Naive thymus-derived CD4-positive, alpha-beta T cell (primary cell): ENCODE measurements around the gene OR8D2. TPM values are rescaled to one million over a fixed set of nuclear protein-coding genes. Genes with fewer than 3 reads are reported as not detected.

ENCODE experiments used
- ATAC-seq: fragments of 150-1000 bp; cut with Tn5 transposase; 2 replicates; pipeline ENCODE4 v1.10.0; 2021; ENCODE audit warnings: mild to moderate bottlenecking, moderate library complexity
- CTCF ChIA-PET: fragments of 350-600 bp; sonication (Branson Sonifier 250); formaldehyde crosslinking; loops from one replicate; lab custom pipeline; 2021; ENCODE audit warnings: antibody characterized with exemption; lab: Charles Lee
- POLR2A ChIA-PET: fragments of 350-600 bp; sonication (Branson Sonifier 250); formaldehyde crosslinking; loops from one replicate; lab custom pipeline; 2021; ENCODE audit warnings: antibody characterized with exemption, inconsistent platforms; lab: Charles Lee
- DNase-seq, 9 donors: peaks; one replicate each; pipeline versions ENCODE4 v3.0.0 to v3.0.0-alpha.2; 2020 to 2022; ENCODE audit warnings: mixed read lengths in 1 of 9
- H3K27ac ChIP-seq: one replicate; pipeline ENCODE4 v1.7.0; 2013; ENCODE audit warnings: mild to moderate bottlenecking, low read depth, low read length, moderate library complexity
- H3K27me3 ChIP-seq, 2 donors: one replicate each; pipeline ENCODE4 v1.7.0; 2013; ENCODE audit warnings: low read length in 2 of 2, mild to moderate bottlenecking in 2 of 2, moderate library complexity in 2 of 2; ENCODE audit not compliant: control insufficient read depth in 2 of 2, insufficient read depth in 2 of 2
- H3K36me3 ChIP-seq, 3 experiments: 1 replicate in 2 of 3; 2 replicates in 1 of 3; pipeline ENCODE4 v1.7.0; 2013; ENCODE audit warnings: low read length in 3 of 3, mild to moderate bottlenecking in 3 of 3, moderate library complexity in 1 of 3; ENCODE audit not compliant: insufficient read depth in 3 of 3, control insufficient read depth in 2 of 3
- H3K4me1 ChIP-seq, 2 donors: one replicate each; pipeline ENCODE4 v1.7.0; 2013; ENCODE audit warnings: low read length in 2 of 2, mild to moderate bottlenecking in 2 of 2, moderate library complexity in 1 of 2; ENCODE audit not compliant: control insufficient read depth in 2 of 2, insufficient read depth in 2 of 2
- H3K4me3 ChIP-seq: 2 replicates; pipeline ENCODE4 v1.7.0; 2013; ENCODE audit warnings: mild to moderate bottlenecking, low read length
- H3K9me3 ChIP-seq, 3 experiments: 1 replicate in 2 of 3; 2 replicates in 1 of 3; pipeline ENCODE4 v1.7.0; 2013; ENCODE audit warnings: low read length in 3 of 3; ENCODE audit not compliant: control insufficient read depth in 2 of 3
- H3K27ac Mint-ChIP-seq, 9 donors: one replicate each; pipeline ENCODE4 v1.8.0; 2020 to 2022; ENCODE audit warnings: mixed read lengths in 9 of 9, mild to moderate bottlenecking in 8 of 9, moderate library complexity in 5 of 9, inconsistent platforms in 2 of 9
- H3K27me3 Mint-ChIP-seq, 5 donors: one replicate each; pipeline ENCODE4 v1.8.0; 2021 to 2022; ENCODE audit warnings: mixed read lengths in 5 of 5, mild to moderate bottlenecking in 1 of 5
- H3K36me3 Mint-ChIP-seq, 5 donors: one replicate each; pipeline ENCODE4 v1.8.0; 2020 to 2022; ENCODE audit warnings: mixed read lengths in 5 of 5, mild to moderate bottlenecking in 3 of 5, inconsistent platforms in 1 of 5
- H3K4me1 Mint-ChIP-seq, 7 donors: one replicate each; pipeline ENCODE4 v1.8.0; 2020 to 2022; ENCODE audit warnings: mixed read lengths in 7 of 7, mild to moderate bottlenecking in 3 of 7, inconsistent platforms in 1 of 7
- H3K4me3 Mint-ChIP-seq, 10 donors: one replicate each; pipeline ENCODE4 v1.8.0; 2020 to 2022; ENCODE audit warnings: mild to moderate bottlenecking in 10 of 10, mixed read lengths in 10 of 10, moderate library complexity in 6 of 10, inconsistent platforms in 2 of 10
- H3K9me3 Mint-ChIP-seq, 11 donors: one replicate each; pipeline ENCODE4 v1.8.0; 2020 to 2022; ENCODE audit warnings: mixed read lengths in 11 of 11, mild to moderate bottlenecking in 4 of 11, inconsistent platforms in 1 of 11, moderate library complexity in 1 of 11
- intact Hi-C, 2 donors: fragments of 100-400 bp; cut with micrococcal nuclease; formaldehyde crosslinking; loops; one replicate each; pipeline ENCODE4 v1.15.1; 2023
- polyA plus RNA-seq, 2 donors: library from polyadenylated mRNA; unstranded; fragments of 300-500 nt; fragmentation: Illumina TruSeq; gene quantifications; one replicate each; pipeline ENCODE4 v1.2.3, GENCODE V29; 2021
- total RNA-seq, 6 experiments: library from RNA in 5 of 6; stranded (reverse) in 5 of 6; gene quantifications; 1 replicate in 5 of 6; 2 replicates in 1 of 6; pipeline ENCODE4 v1.2.3 and lab custom pipeline; 2021 to 2026

The OR8D2 gene
- total and polyA plus RNA-seq, 7 experiments from 2014 or later: not detected

GRCh38 chr11:124331873-124332272 lies 11.9 kb upstream of the OR8D2 start:
- Histone ChIP-seq H3K9me3 (no peaks in the 10 kb centered on the region), H3K36me3 (no peaks in the 10 kb centered on the region), H3K4me3 (no peak overlapping the region), H3K27ac (no peak overlapping the region), H3K27me3 (no peaks in the 10 kb centered on the region), H3K4me1 (no peaks in the 10 kb centered on the region)
- H3K4me3 Mint-ChIP-seq: no peak overlapping the region
- H3K4me1 Mint-ChIP-seq: peaks cover 0 to 4% (median 0%) of the 10 kb centered on the region in 7 donors
- DNase-seq: no peak
- H3K27me3 Mint-ChIP-seq: peaks cover 5 to 18% (median 11%) of the 10 kb centered on the region in 5 donors
- no peaks in the 10 kb centered on the region for H3K36me3 Mint-ChIP-seq
- CTCF ChIA-PET: no interaction called here
- H3K27ac Mint-ChIP-seq: no peak overlapping the region
- POLR2A ChIA-PET: no interaction called here
- H3K9me3 Mint-ChIP-seq: peaks cover 0 to 3% (median 0%) of the 10 kb centered on the region in 11 donors
- ATAC-seq: no peak
- intact Hi-C loops: no loop called here

- H3K27me3 ChIP-seq: no peaks in the 10 kb centered on the region
- ATAC-seq (no peak), DNase-seq (no peak)
- peaks cover 0 to 4% (median 0%) of the 10 kb centered on the region in 7 donors for H3K4me1 Mint-ChIP-seq
- ChIA-PET POLR2A (no interaction called here), CTCF (no interaction called here)
- no peaks in the 10 kb centered on the region for H3K36me3 ChIP-seq
- no peaks in the 10 kb centered on the region for H3K9me3 ChIP-seq
- H3K27me3 Mint-ChIP-seq: peaks cover 7 to 29% (median 18%) of the 10 kb centered on the region in 5 donors
- no peaks in the 10 kb centered on the region for H3K4me1 ChIP-seq
- H3K9me3 Mint-ChIP-seq: peaks cover 0 to 2% (median 0%) of the 10 kb centered on the region in 11 donors
- H3K4me3 Mint-ChIP-seq: no peak overlapping the region
- H3K36me3 Mint-ChIP-seq: no peaks in the 10 kb centered on the region
- no peak overlapping the region for H3K4me3 ChIP-seq
- no peak overlapping the region for H3K27ac Mint-ChIP-seq
- no peak overlapping the region for H3K27ac ChIP-seq
- intact Hi-C loops: loop anchor here in 1 of 2 donors (10.0 kb wide), 1 partner anchor 265 kb away; no protein-coding TSS in a partner anchor
These were observed 9.9 kb upstream of the OR8D2 start for GRCh38 chr11:124329787-124330478.

- no peaks in the 10 kb centered on the region for H3K36me3 ChIP-seq
- ATAC-seq (no peak), DNase-seq (no peak)
- peaks cover 9 to 36% (median 18%) of the 10 kb centered on the region in 5 donors for H3K27me3 Mint-ChIP-seq
- ChIA-PET CTCF (no interaction called here), POLR2A (no interaction called here)
- peaks cover 0 to 5% (median 0%) of the 10 kb centered on the region in 11 donors for H3K9me3 Mint-ChIP-seq
- no peak overlapping the region for H3K27ac Mint-ChIP-seq
- intact Hi-C loops: loop anchor here in 1 of 2 donors (10.0 kb wide), 1 partner anchor 263 kb away; no protein-coding TSS in a partner anchor
- H3K27ac ChIP-seq: no peak overlapping the region
- H3K9me3 ChIP-seq: no peaks in the 10 kb centered on the region
- H3K4me3 Mint-ChIP-seq: no peak overlapping the region
- H3K4me1 ChIP-seq: no peaks in the 10 kb centered on the region
- H3K27me3 ChIP-seq: no peaks in the 10 kb centered on the region
- no peak overlapping the region for H3K4me3 ChIP-seq
- no peaks in the 10 kb centered on the region for H3K36me3 Mint-ChIP-seq
- peaks cover 0 to 4% (median 0%) of the 10 kb centered on the region in 7 donors for H3K4me1 Mint-ChIP-seq
These were observed 7.8 kb upstream of the OR8D2 start for GRCh38 chr11:124327775-124328174.

GRCh38 chr11:124322356-124322755 lies 2.4 kb upstream of the OR8D2 start:
- POLR2A ChIA-PET: no interaction called here
- Mint-ChIP-seq H3K4me3 (no peak overlapping the region), H3K4me1 (no peaks in the 10 kb centered on the region), H3K36me3 (no peaks in the 10 kb centered on the region), H3K27ac (no peak overlapping the region), H3K27me3 (peaks cover 6 to 43% (median 16%) of the 10 kb centered on the region in 5 donors), H3K9me3 (peaks cover 0 to 7% (median 0%) of the 10 kb centered on the region in 11 donors)
- H3K9me3 ChIP-seq: no peaks in the 10 kb centered on the region
- H3K4me3 ChIP-seq: no peak overlapping the region
- no peak overlapping the region for H3K27ac ChIP-seq
- no peaks in the 10 kb centered on the region for H3K4me1 ChIP-seq
- H3K27me3 ChIP-seq: no peaks in the 10 kb centered on the region
- ATAC-seq: no peak
- H3K36me3 ChIP-seq: no peaks in the 10 kb centered on the region
- intact Hi-C loops: loop anchor here in 1 of 2 donors (10.0 kb wide), 1 partner anchor 258 kb away; no protein-coding TSS in a partner anchor
- DNase-seq: no peak
- CTCF ChIA-PET: no interaction called here

- no peak overlapping the region for H3K4me3 ChIP-seq
- Mint-ChIP-seq H3K27ac (no peak overlapping the region), H3K4me1 (no peaks in the 10 kb centered on the region), H3K27me3 (peaks cover 5 to 18% (median 7%) of the 10 kb centered on the region in 5 donors), H3K4me3 (no peak overlapping the region), H3K9me3 (peaks cover 0 to 2% (median 0%) of the 10 kb centered on the region in 11 donors), H3K36me3 (no peaks in the 10 kb centered on the region)
- intact Hi-C loops: no loop called here
- H3K4me1 ChIP-seq: no peaks in the 10 kb centered on the region
- ATAC-seq (no peak), DNase-seq (no peak)
- H3K27me3 ChIP-seq: no peaks in the 10 kb centered on the region
- ChIA-PET POLR2A (no interaction called here), CTCF (no interaction called here)
- H3K36me3 ChIP-seq: no peaks in the 10 kb centered on the region
- H3K27ac ChIP-seq: no peak overlapping the region
- no peaks in the 10 kb centered on the region for H3K9me3 ChIP-seq
These were observed 4.9 kb downstream of the OR8D2 start for GRCh38 chr11:124315052-124315451.

GRCh38 chr11:124313849-124314248 lies 6.1 kb downstream of the OR8D2 start, which contains the start of gene OR8D1:
Gene OR8D1, minus strand, starts transcription at chr11:124313949. Its CDS starts 3,183 bp downstream, at chr11:124310766.
- POLR2A ChIA-PET: no interaction called here
- ATAC-seq: no peak
- intact Hi-C loops: no loop called here
- CTCF ChIA-PET: no interaction called here
- peaks cover 2 to 9% (median 5%) of the 10 kb centered on the region in 5 donors for H3K27me3 Mint-ChIP-seq
- H3K9me3 ChIP-seq: no peaks in the 10 kb centered on the region
- H3K27me3 ChIP-seq: no peaks in the 10 kb centered on the region
- DNase-seq: no peak
- no peak within 1 kb of the TSS for H3K27ac Mint-ChIP-seq
- no peak within 1 kb of the TSS for H3K27ac ChIP-seq
- no peak within 1 kb of the TSS for H3K4me3 Mint-ChIP-seq
- H3K4me3 ChIP-seq: no peak within 1 kb of the TSS
- no peaks in the 10 kb centered on the region for H3K36me3 ChIP-seq
- no peaks in the 10 kb centered on the region for H3K4me1 Mint-ChIP-seq
- H3K9me3 Mint-ChIP-seq: no peaks in the 10 kb centered on the region
- no peaks in the 10 kb centered on the region for H3K36me3 Mint-ChIP-seq
- H3K4me1 ChIP-seq: no peaks in the 10 kb centered on the region

- H3K4me1 Mint-ChIP-seq: no peaks in the 10 kb centered on the region
- no peaks in the 10 kb centered on the region for H3K27me3 ChIP-seq
- ChIA-PET POLR2A (no interaction called here), CTCF (no interaction called here)
- H3K9me3 ChIP-seq: no peaks in the 10 kb centered on the region
- no peaks in the 10 kb centered on the region for H3K9me3 Mint-ChIP-seq
- ATAC-seq (no peak), DNase-seq (no peak)
- H3K27ac Mint-ChIP-seq: no peak overlapping the region
- H3K27me3 Mint-ChIP-seq: peaks cover 4 to 11% (median 9%) of the 10 kb centered on the region in 5 donors
- H3K27ac ChIP-seq: no peak overlapping the region
- H3K4me1 ChIP-seq: no peaks in the 10 kb centered on the region
- no peak overlapping the region for H3K4me3 ChIP-seq
- no peak overlapping the region for H3K4me3 Mint-ChIP-seq
- no peaks in the 10 kb centered on the region for H3K36me3 Mint-ChIP-seq
- intact Hi-C loops: no loop called here
- H3K36me3 ChIP-seq: no peaks in the 10 kb centered on the region
These were observed 6.9 kb downstream of the OR8D2 start for GRCh38 chr11:124313131-124313530.
